HG03558 (cell line): ENCODE results near the gene LAIR1.
"Not testable (repeated sequence)": the region's sequence is repeated elsewhere in the genome, so short reads cannot be mapped to it uniquely, and the experiment has no call there.

Experiments
- ATAC-seq: cut with Tn5 transposase; IDR thresholded peaks from one replicate; pipeline ENCODE4 v1.9.1; 2021; ENCODE audit warnings: moderate number of reproducible peaks; ENCODE audit not compliant: unreplicated experiment; ENCODE audit errors: extremely low read depth

LAIR1 gene

DNA sequence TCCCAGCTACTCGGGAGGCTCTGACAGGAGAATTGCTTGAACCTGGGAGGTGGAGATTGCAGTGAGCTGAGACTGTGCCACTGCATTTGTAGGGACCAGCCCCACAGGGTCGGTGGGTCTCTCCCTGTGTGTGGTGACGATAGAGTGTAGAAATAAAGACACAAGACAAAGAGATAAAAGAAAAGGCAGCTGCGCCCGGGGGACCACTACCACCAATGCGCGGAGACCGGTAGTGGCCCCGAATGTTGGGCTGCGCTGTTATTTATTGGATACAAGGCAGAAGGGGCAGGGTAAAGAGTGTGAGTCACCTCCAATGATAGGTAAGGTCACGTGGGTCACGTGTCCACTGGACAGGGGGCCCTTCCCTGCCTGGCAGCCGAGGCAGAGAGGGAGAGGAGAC is 42.4 kb downstream of the LAIR1 start:
- ATAC-seq = not testable (repeated sequence)

DNA sequence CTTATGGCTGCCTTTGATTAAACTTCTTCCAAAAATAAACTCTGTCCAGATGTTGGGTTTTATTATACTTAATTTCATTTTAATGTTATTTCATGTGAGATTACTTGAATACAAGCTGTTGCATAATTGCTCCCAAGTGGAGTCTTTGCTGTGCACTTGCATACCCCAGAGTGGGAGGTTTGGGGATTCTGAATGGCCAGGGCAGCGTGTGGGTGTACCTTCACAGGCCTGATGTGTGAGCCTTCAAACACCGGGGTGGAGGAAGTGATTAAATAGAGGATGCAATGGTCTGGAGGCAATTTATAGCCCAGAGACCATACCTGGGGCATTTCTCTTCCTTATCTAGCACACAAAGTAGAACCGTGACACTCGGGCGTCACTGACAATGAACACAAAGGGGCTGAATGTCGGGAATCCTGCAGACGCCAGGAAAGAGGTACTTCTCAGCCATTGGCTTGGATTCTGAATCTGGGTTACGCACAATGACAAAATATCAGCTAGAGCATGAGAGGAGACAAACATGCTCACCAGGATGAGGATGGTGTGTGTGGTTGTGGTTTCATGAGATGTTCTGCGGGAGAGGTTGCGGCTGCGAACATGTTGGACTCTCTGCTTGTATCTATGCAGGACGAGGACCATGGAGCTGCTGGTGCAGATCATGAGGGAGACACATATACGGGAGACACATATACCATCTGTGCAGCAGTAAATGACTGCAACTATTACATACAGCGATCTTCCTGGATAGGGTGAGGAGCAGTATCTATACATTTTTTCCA is 44.6 kb downstream of the LAIR1 start:
- ATAC-seq = no peak

DNA sequence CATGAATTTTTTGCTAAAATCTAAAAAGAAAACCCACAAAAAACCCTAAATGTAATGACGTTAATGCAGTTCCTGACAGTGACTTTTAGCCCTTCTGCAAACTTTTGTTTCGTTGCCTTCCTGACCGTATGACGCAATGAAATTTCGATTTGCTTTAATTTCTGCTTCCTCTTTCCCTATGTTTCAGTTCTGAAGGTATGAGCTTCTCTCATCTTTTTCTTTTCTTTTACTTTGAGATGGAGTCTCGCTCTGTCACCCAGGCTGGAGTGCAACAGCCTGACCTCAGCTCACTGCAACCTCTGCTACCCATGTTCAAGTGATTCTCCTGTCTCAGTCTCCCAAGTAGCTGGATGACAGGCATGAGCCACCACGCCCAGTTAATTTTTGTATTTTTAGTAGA is 45.7 kb downstream of the LAIR1 start:
- no peak for ATAC-seq

DNA sequence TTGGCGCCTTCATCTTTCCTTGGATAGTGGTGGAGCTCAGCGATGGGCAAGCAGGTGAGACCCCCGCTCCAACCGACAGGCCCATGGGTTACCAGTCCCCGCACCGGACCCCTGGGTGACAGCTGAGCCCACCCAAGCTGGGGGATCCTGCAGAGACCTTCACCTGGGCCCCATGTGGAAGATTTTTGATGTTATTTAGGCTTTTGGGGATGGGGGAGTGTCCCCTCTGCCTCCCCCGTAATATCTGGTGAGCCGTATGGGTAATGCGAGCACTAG is 46.8 kb downstream of the LAIR1 start:
- ATAC-seq = no peak

DNA sequence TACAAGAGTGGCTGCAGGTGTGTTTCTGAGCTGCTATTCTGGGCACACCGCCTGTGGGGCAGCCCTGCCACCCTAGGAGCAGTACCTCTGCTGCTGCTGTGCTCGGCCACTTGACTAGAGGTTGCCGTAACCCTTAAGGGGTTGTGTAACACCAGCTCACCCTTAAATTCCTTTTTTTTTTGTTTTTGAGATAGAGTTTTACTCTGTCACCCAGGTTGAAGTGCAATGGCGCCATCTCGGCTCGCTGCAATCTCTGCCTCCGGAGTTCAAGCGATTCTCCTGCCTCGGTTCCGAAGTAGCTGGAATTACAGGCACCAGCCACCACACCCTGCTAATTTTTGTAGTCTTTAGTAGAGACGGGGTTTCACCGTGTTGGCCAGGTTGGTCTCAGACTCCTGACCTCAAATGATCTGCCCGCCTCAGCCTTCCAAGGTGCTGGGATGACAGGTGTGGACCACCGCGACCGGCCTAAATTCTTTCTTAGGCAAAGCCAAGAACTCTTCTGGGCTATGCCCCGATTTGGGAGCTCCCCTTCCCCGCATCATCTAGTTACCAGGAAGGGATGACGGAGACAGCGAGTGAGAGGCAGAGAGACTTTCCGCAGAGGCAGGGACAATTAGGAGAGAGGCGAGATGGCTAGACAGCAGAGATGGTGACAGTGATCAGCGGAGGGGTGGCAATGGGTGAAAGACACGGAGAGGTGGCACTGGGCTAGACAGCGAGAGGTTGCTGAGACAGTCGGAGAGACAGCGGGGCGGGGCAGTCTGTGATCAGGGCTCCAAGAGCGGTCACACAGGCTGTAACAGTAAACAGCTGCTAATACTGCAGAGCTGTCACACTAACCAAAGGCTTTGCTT is 47.4 kb downstream of the LAIR1 start:
- ATAC-seq = no peak

DNA sequence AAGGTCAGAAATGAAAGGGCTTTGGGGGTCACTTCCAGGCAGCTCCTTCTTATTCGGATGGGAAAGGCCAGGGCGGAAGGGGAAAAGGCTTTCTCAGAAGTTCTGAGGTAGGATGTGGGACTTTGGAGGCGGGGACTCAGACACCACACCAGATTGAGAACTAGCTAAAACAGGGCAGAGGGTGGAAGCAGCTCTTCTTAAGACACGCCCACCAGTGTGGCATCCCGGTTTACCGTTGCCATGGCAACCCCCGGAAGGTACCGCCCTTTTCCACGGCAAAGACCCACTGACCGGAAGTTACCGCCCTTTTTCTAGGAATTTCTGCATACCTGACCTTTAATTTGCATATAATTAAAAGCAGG is 48.0 kb downstream of the LAIR1 start:
- ATAC-seq = no peak

DNA sequence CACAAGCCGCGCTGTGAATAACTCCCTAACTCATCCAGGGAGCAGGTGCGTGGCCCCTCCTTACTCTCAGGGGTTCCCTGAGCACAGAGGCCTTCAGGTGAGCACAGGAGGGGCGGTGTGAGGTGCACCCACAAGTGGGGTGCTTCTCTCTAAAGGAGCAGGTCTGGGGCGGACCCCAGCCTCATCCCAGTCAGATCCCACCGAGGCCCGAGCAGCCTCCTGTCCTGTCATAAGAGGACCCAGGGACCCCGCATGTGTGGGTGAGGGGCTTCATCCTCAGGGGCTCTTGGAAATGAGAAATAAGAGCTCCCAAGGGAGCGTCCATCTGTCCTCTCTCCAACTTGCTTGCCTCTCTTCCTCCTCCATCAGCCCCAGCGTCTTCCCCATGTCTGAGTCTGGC is 48.8 kb downstream of the LAIR1 start:
- no peak for ATAC-seq

DNA sequence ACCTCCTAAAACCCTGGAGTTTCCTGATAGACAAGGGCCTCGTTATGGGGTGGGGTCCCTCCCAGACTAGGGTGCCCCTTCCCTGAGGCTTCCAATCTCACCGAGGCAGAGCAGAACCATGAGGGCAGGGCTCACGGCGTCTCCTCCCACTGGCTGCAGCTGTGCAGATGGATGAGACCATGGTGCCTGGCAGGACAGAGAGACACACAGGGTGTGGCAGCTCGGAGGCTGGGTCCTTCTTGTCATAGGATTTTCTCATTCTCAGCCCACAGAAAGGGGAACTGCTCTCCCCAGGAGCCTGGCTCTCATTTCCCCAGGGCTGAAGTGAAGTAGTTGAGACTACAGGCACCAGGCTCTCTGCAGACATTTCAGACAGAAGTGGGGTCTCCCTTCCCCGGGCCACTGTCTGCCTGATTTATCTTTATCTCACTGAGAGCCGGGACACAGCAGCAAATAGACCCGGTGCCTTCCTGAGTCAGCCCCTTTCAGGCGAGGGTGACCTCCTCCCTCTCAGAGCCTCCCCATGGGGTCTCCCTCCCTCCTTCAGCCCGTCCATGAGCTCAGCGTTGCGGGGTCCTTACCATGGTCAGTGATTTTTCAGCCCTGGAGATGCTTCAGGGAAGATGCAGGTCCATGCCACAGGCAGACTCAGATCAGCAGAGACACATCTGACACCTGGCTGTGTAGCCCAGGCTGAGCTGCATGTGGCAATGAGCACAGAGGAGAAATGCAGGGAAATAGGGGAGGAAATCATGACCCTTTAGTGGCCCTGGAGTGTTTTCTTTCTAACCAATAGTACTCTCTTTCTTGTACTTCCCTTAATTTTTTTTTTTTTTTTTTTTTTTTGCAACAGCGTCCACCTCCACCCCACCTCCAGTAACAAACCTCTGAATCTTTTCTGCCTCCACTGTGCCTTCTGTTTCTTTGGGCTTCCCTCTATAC is 52.0 kb downstream of the LAIR1 start, which contains the start of gene LILRA5:
Gene LILRA5, minus strand, starts transcription at position 731 of the 942 bp plus-strand sequence. Its CDS starts 147 bp downstream, at position 584.
- no peak for ATAC-seq

DNA sequence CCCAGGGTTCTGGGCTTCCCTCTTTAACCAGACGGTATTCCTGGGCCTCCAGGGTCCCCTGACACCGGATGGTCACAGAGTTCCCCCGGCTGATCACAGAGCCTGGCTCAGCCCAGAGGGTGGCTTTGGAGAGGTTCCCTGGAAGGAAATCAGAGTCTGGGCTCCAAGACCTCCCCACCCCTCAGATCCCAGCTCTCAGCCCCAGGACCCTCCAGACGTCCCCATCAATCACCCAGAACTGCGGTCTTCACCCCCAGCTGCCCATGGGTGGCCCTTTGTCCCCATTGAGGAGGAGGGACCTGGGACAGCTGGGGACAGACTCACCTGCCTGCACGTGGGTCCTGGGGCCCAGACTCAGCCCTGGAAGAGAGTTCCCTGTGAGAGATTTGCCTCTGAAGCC is 52.7 kb downstream of the LAIR1 start:
- no peak for ATAC-seq

DNA sequence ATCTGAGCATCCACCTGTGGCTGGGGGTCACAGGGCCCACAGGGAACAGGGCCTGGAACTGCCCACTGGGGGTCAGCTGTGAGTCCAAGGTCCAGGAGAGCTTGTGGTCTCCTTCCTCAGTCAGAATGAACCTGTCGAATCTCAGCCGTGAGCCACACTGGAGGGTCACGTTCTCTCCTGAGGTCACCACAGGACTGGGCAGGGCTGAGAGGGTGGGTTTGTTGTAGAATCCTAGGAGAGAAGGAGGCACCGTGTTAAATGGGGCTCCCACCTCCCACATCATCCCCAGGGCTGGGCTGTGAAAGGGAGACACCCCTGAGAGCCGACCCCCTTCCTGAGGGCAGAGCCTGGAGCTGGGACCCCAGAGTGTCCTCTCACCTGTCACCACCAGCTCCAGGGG is 53.2 kb downstream of the LAIR1 start:
- ATAC-seq = no peak

DNA sequence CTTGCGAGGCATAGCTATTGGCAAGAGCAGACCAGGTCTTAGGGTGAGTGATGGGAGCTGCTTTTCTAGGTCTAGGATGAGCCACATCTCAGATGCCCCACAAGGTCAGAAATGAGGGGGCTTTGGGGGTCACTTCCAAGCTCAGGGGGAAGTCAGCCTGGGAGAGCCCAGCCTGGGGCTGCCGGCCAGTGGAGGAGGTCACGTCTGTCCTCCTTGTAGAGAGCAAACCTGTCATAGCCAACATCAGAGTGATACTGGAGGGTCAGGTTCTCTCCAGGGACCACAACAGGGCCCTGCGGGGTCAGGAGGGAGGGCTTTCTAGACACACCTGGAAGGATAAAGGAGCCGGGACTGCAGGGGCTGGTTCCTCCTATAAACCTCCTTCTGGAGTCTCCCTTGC is 54.2 kb downstream of the LAIR1 start:
- no peak for ATAC-seq

DNA sequence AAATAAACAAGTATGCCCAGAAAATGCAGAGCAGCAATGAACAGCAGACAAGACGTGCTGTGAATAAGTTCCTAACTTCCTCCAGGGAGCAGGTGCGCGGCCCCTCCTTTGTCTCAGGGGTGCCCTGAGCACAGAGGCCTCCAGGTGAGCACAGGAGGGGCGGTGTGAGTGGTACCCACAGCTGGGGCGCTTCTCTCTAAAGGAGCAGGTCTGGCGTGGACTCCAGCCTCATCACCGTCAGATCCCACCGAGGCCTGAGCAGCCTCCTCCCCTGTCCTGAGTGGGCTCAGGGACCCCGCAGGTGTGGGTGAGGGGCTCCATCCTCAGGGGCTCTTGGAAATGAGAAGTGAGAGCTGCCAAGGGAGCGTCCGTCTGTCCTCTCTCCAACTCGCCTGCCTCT is 54.9 kb downstream of the LAIR1 start:
- ATAC-seq = no peak

DNA sequence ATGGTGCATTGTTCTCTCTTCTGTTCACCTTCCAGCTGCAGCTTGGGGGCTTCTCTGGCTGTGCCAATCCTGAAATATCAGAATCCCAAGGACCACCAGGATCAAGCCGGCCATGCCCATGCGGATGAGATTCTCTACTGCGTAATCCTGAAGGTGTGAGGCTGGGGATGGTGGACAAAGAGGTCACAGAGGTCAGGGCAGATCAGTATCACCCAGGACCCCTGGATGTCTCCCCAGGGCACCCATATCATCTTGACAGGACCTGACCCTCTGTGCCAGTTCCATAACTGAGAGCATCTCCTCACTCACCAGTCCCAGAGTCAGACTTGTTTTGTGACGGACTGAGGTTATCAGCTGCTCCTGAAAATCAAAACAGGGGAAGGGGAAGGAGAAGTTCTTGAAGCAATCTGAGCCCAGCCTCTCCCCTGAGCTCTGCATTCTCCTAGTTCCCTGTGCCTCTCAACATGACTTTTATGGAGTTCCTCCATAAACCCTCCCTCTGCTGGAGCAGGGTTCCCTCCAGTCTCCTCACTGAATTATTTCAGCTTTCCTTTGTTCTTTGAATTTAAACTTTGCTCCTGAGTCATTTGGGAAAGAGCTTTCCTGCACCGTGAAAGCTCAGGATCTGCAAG is 57.2 kb downstream of the LAIR1 start:
- no peak for ATAC-seq

DNA sequence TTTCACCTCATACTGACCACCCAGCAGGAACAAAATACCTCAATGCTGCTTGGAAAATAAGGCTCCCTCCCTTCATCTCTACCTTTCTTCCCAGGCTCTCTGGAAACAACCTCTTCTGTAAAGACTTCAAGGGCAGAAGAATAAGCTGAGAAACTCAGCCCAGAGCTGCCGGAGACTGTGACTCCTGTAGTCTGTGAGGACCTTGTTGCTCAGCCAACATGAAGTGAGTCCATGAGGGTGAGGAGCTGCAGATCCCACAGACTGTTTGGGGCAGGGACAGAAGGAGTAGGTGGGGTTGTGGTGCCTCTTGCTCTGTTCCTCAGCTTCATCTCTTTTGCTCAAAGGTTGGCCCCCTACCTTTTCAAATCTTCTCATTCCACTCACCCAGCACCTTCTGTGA is 59.6 kb downstream of the LAIR1 start:
- ATAC-seq = no peak

DNA sequence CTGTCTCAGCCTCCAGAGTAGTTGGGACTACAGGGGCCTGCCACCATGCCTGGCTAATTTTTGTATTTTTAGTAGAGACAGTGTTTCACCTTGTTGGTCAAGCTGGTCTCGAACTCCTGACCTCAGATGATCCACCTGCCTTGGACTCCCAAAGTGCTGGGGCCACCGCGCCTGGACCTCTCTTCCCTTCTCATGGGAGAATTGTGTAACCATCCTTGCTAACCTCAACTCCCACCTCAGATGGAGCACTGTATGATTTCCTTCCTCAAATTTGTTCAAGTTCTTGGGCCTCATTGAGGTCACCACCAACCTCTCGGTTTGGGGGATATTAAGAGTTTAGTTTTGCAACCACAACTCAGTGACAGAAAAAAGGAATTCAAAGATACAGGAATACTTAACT is 62.5 kb downstream of the LAIR1 start:
- ATAC-seq = no peak
